ENCODE measurements around the gene PRKACG. TPM values are rescaled to one million over a fixed set of nuclear protein-coding genes. Genes with fewer than 3 reads are reported as not detected.
A peak's percentile ranks its signal among the peaks of the same experiment; 100 is the strongest.

The PRKACG gene
- total RNA-seq, 1 donor: not detected

DNA sequence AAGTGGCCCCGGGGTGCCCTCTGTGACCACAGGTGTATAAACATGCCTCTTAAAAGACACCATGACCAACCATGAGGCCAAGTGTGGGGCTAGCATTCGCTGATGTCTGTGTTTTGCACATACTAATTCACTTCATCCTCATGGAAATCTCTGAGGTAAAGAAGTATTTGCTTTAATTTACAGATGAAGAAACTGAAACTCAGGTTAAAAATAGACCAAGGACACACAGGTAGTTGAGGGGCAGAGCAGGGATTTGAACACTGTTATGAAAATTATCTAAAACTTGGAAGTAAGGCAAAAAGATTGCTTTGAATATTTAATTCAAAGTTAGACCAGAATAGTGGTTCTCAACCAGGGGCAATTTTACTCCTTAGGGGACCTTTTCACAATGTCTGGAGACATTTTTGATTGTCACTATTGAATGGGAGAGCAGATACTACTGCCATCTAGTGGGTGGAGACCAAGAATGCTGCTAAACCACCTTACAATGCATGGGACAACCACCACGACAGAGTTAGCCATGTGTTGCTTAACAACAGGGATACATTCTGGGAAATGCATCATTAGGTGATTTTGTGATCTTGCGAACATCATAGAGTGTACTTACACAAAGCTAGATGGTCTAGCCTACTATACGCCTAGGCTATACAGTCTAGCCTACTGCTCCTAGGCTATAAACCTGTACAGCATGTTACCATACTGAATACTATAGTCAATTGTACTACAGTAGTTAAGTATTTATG is 13.6 kb upstream of the PRKACG start:
- DNase-seq (ENCODE audit: insufficient read length, low spot score, missing footprints): peak; percentile 76
- TF ChIP-seq, protein P1, sequence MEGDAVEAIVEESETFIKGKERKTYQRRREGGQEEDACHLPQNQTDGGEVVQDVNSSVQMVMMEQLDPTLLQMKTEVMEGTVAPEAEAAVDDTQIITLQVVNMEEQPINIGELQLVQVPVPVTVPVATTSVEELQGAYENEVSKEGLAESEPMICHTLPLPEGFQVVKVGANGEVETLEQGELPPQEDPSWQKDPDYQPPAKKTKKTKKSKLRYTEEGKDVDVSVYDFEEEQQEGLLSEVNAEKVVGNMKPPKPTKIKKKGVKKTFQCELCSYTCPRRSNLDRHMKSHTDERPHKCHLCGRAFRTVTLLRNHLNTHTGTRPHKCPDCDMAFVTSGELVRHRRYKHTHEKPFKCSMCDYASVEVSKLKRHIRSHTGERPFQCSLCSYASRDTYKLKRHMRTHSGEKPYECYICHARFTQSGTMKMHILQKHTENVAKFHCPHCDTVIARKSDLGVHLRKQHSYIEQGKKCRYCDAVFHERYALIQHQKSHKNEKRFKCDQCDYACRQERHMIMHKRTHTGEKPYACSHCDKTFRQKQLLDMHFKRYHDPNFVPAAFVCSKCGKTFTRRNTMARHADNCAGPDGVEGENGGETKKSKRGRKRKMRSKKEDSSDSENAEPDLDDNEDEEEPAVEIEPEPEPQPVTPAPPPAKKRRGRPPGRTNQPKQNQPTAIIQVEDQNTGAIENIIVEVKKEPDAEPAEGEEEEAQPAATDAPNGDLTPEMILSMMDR (IDR thresholded peaks at IDR 0.05; ENCODE audit: extremely low read depth, low read depth, low read length): peak; percentile 82
- Histone ChIP-seq H3K36me3 (ENCODE audit: insufficient read depth, low read length) (no peaks in the 10 kb centered on the region), H3K4me3 (ENCODE audit: insufficient read depth, low read length) (no peak overlapping the region), H3K27ac (ENCODE audit: low read depth, low read length) (no peak overlapping the region), H3K4me2 (ENCODE audit: insufficient read depth, low read length) (no peak overlapping the region), H3K27me3 (ENCODE audit: insufficient read depth, low read length) (peaks cover 3% of the 10 kb centered on the region), H4K20me1 (ENCODE audit: insufficient read depth, low read length) (no peaks in the 10 kb centered on the region), H3K79me2 (ENCODE audit: insufficient read depth, low read length) (no peaks in the 10 kb centered on the region), H3K4me1 (ENCODE audit: insufficient read depth, low read length) (no peaks in the 10 kb centered on the region), H2AFZ (ENCODE audit: low read length) (no peak overlapping the region), H3K9me3 (ENCODE audit: low read depth, low read length) (no peaks in the 10 kb centered on the region)

DNA sequence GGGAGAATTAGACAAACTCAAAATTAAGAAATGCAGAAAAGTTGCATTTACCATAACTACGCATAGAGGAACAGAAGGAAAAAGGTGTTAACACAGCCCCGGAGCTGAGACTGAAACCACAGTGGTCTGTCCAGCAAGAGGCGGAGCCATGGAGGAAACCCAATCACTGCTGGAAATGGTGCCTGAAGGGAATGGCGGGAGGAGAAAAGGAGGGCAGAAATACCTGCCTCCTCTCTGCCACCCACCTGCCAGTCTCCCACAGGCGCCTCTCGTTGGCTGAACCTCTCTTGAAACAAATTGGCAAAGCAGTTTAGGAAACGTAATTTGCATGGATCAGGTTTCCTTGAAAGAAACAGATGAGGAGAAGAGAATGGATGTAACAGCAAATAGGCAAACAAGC is 9.7 kb upstream of the PRKACG start:
- Histone ChIP-seq H2AFZ (ENCODE audit: low read length) (no peak overlapping the region), H3K4me3 (ENCODE audit: insufficient read depth, low read length) (no peak overlapping the region), H3K4me2 (ENCODE audit: insufficient read depth, low read length) (no peak overlapping the region), H3K27me3 (ENCODE audit: insufficient read depth, low read length) (peaks cover 3% of the 10 kb centered on the region), H3K36me3 (ENCODE audit: insufficient read depth, low read length) (no peaks in the 10 kb centered on the region), H4K20me1 (ENCODE audit: insufficient read depth, low read length) (no peaks in the 10 kb centered on the region), H3K4me1 (ENCODE audit: insufficient read depth, low read length) (no peaks in the 10 kb centered on the region), H3K27ac (ENCODE audit: low read depth, low read length) (no peak overlapping the region), H3K79me2 (ENCODE audit: insufficient read depth, low read length) (no peaks in the 10 kb centered on the region), H3K9me3 (ENCODE audit: low read depth, low read length) (no peaks in the 10 kb centered on the region)
- TF ChIP-seq, protein P1 (IDR thresholded peaks at IDR 0.05; ENCODE audit: extremely low read depth, low read depth, low read length): no peak
- DNase-seq (ENCODE audit: insufficient read length, low spot score, missing footprints): no peak

DNA sequence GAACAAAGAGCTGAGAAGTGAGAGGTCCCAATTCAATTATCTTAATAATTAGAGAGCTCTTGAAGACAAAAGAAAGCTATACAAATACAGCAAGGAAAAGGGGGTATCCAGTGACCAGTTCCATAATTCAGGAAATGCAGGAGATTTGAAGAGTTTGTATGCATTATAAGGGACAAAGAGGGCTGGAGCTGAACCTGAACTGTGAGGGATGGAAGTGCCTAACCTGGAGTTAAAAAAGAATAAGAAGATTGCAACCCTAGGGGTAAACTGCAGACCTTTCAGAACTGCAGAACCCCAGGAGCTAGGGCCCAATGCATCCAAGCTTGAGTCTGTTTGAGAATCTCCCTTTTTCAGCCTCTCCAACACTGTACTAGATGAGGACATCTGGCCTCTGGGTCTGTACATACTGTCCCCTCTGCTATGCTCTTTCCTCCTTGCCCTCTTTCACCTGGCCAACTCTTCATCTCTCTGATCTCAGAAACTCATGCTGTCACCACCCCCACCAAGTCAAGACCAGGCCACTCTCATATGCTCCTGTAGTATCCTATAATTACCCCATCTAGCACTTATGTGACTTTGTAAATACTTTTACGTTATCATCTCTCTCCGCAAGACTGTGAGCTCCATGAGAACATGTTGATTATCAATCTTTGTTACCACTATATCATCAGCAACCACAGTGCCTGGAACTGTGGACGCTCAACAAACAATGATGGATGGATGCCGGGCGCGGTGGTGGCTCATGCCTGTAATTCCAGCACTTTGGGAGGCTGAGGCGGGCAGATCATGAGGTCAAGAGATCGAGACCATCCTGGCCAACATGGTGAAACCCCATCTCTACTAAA is 6.6 kb upstream of the PRKACG start:
- no peaks in the 10 kb centered on the region for H3K9me3 ChIP-seq (ENCODE audit: low read depth, low read length)
- H3K4me2 ChIP-seq (ENCODE audit: insufficient read depth, low read length): no peak overlapping the region
- peaks cover 3% of the 10 kb centered on the region for H3K27me3 ChIP-seq (ENCODE audit: insufficient read depth, low read length)
- no peak overlapping the region for H2AFZ ChIP-seq (ENCODE audit: low read length)
- DNase-seq (ENCODE audit: insufficient read length, low spot score, missing footprints): no peak
- H3K79me2 ChIP-seq (ENCODE audit: insufficient read depth, low read length): no peaks in the 10 kb centered on the region
- no peaks in the 10 kb centered on the region for H3K4me1 ChIP-seq (ENCODE audit: insufficient read depth, low read length)
- no peak overlapping the region for H3K27ac ChIP-seq (ENCODE audit: low read depth, low read length)
- H3K36me3 ChIP-seq (ENCODE audit: insufficient read depth, low read length): no peaks in the 10 kb centered on the region
- no peak overlapping the region for H3K4me3 ChIP-seq (ENCODE audit: insufficient read depth, low read length)
- no peaks in the 10 kb centered on the region for H4K20me1 ChIP-seq (ENCODE audit: insufficient read depth, low read length)
- TF ChIP-seq, protein P1 (IDR thresholded peaks at IDR 0.05; ENCODE audit: extremely low read depth, low read depth, low read length): no peak

DNA sequence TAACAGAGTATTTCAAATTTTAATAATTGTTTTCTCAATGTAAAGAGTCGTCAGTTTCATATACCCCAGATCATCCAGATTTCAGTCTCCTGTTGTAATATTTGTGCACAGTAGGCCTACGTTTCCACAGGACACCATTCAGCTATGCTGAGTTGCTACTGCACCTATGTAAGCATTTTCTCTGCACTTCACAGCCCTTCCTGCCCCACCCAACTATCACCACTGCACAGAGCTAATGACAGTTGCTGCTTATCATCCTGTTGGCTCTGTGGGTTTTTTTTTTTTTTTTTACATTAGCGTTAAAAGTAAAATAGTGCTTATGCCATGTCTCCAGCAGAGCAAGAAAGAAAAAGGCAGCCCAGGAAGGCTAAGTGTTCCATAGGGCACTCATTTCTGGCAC is 5.9 kb upstream of the PRKACG start:
- Histone ChIP-seq H3K9me3 (ENCODE audit: low read depth, low read length) (no peaks in the 10 kb centered on the region), H3K4me2 (ENCODE audit: insufficient read depth, low read length) (no peak overlapping the region), H3K27me3 (ENCODE audit: insufficient read depth, low read length) (peaks cover 3% of the 10 kb centered on the region), H4K20me1 (ENCODE audit: insufficient read depth, low read length) (no peaks in the 10 kb centered on the region), H2AFZ (ENCODE audit: low read length) (no peak overlapping the region), H3K4me1 (ENCODE audit: insufficient read depth, low read length) (no peaks in the 10 kb centered on the region), H3K36me3 (ENCODE audit: insufficient read depth, low read length) (no peaks in the 10 kb centered on the region), H3K79me2 (ENCODE audit: insufficient read depth, low read length) (no peaks in the 10 kb centered on the region), H3K27ac (ENCODE audit: low read depth, low read length) (no peak overlapping the region), H3K4me3 (ENCODE audit: insufficient read depth, low read length) (no peak overlapping the region)
- no peak for DNase-seq (ENCODE audit: insufficient read length, low spot score, missing footprints)
- TF ChIP-seq, protein P1 (IDR thresholded peaks at IDR 0.05; ENCODE audit: extremely low read depth, low read depth, low read length): no peak

Data from osteoblast (primary cell).